ENCODE results near the gene CDSN.

DNA sequence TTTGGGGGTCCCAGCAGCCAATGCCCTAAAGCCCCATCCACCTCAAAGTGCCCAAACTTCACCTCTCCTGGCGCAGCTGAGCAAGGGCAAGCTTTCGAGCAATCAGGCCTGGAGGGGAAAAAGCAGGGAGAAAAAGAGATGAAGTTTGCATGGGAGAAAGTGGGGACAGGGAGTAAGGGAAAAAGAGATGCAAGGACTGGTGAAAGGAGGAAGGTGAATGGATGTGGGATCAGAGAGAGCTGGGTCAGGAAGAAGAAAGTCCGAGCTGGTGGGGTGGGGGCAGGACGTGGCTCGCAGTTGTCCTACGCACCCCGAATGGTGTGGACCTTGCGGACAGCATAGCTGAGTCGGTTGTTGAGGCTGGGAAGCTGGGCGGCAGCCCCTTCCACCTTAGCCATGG is 25.1 kb upstream of the CDSN start:
- TF ChIP-seq, protein P1, sequence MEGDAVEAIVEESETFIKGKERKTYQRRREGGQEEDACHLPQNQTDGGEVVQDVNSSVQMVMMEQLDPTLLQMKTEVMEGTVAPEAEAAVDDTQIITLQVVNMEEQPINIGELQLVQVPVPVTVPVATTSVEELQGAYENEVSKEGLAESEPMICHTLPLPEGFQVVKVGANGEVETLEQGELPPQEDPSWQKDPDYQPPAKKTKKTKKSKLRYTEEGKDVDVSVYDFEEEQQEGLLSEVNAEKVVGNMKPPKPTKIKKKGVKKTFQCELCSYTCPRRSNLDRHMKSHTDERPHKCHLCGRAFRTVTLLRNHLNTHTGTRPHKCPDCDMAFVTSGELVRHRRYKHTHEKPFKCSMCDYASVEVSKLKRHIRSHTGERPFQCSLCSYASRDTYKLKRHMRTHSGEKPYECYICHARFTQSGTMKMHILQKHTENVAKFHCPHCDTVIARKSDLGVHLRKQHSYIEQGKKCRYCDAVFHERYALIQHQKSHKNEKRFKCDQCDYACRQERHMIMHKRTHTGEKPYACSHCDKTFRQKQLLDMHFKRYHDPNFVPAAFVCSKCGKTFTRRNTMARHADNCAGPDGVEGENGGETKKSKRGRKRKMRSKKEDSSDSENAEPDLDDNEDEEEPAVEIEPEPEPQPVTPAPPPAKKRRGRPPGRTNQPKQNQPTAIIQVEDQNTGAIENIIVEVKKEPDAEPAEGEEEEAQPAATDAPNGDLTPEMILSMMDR (IDR thresholded peaks at IDR 0.05), result no peak
- no peak for TF ChIP-seq POLR2A (IDR thresholded peaks at IDR 0.05)
